ENCODE measurements around the gene GID4.

DNA sequence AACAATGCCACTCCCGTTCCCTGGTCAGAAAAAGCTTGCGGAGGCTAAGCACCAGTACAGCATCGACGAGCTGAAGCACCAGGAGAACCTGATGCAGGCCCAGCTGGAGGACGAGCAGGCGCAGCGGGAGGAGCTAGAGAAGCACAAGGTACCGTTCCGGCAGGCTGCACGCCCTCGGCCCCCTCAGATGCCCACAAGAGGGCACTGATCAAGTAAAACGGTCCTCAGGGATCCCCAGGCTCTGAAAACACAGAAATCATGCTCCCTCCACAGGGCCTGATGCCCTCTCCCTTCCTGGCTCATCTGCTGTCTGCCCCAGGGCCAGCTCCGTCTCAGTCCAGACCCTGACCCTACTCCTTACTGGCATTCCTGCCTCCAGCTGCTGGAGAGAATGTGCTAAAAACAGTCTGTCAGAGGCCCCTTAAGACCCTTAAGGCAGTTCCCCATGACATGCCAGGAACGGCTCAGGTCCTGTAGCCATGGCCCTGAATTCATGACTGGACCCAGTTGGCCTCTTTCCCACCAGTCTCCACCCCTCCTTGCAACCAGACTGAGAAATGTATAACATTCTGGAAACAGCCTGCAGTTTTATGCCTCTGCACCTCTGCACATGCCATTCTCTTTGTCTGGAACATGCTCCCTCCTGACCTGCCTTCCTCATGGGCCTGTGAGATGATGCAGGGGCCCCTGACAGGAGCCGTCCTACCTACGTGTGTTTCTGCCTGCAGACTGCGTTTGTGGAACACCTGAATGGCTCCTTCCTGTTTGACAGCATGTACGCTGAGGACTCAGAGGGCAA is 44.7 kb upstream of the GID4 start:
- TF ChIP-seq, protein P1, sequence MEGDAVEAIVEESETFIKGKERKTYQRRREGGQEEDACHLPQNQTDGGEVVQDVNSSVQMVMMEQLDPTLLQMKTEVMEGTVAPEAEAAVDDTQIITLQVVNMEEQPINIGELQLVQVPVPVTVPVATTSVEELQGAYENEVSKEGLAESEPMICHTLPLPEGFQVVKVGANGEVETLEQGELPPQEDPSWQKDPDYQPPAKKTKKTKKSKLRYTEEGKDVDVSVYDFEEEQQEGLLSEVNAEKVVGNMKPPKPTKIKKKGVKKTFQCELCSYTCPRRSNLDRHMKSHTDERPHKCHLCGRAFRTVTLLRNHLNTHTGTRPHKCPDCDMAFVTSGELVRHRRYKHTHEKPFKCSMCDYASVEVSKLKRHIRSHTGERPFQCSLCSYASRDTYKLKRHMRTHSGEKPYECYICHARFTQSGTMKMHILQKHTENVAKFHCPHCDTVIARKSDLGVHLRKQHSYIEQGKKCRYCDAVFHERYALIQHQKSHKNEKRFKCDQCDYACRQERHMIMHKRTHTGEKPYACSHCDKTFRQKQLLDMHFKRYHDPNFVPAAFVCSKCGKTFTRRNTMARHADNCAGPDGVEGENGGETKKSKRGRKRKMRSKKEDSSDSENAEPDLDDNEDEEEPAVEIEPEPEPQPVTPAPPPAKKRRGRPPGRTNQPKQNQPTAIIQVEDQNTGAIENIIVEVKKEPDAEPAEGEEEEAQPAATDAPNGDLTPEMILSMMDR (IDR thresholded peaks at IDR 0.05) = no peak
- TF ChIP-seq POLR2A (IDR thresholded peaks at IDR 0.05) = no peak
